GM23338 (cell line): ENCODE measurements around the gene PHKB. TPM values are rescaled to one million over a fixed set of nuclear protein-coding genes. Genes with fewer than 3 reads are reported as not detected.

Experiments
- ATAC-seq: fragments of 200-7000 bp; cut with Tn5 transposase; 3 replicates; pipeline ENCODE4 v1.9.1; 2020
- DNase-seq: peaks from one replicate; pipeline ENCODE4 v3.0.0-alpha.2; 2015; ENCODE audit warnings: low spot score
- H2AFZ ChIP-seq: fragments of 200-600 bp; sonication (generic); 2 replicates; pipeline ENCODE4 v1.8.0; 2016; ENCODE audit warnings: antibody characterized with exemption, mild to moderate bottlenecking, moderate library complexity
- H3F3A ChIP-seq: fragments of 200-600 bp; sonication (generic); replicated peaks from 2 replicates; pipeline ENCODE4 v1.8.0; 2017; ENCODE audit warnings: antibody characterized with exemption, mixed run types, low read depth
- H3K27ac ChIP-seq: fragments of 200-600 bp; sonication (generic); 2 replicates; pipeline ENCODE4 v1.6.1; 2016; ENCODE audit warnings: low read depth
- H3K27me3 ChIP-seq: fragments of 200-600 bp; sonication (generic); 2 replicates; pipeline ENCODE4 v1.8.0; 2016; ENCODE audit warnings: mild to moderate bottlenecking, mixed run types, moderate library complexity; ENCODE audit not compliant: insufficient read depth
- H3K36me3 ChIP-seq: fragments of 200-600 bp; sonication (generic); 2 replicates; pipeline ENCODE4 v1.8.0; 2016; ENCODE audit warnings: mild to moderate bottlenecking; ENCODE audit not compliant: insufficient read depth
- H3K4me1 ChIP-seq: fragments of 200-600 bp; sonication (generic); 2 replicates; pipeline ENCODE4 v1.8.0; 2016; ENCODE audit warnings: mild to moderate bottlenecking, moderate library complexity; ENCODE audit not compliant: insufficient read depth
- H3K4me2 ChIP-seq: fragments of 200-600 bp; sonication (generic); 2 replicates; pipeline ENCODE4 v1.7.1; 2017; ENCODE audit warnings: mixed run types
- H3K4me3 ChIP-seq: fragments of 200-600 bp; sonication (generic); 2 replicates; pipeline ENCODE4 v1.6.1; 2016; ENCODE audit warnings: mixed run types
- H3K79me2 ChIP-seq: fragments of 200-600 bp; sonication (generic); replicated peaks from 2 replicates; pipeline ENCODE4 v1.8.0; 2017; ENCODE audit warnings: mild to moderate bottlenecking; ENCODE audit not compliant: insufficient read depth
- H3K9me2 ChIP-seq: fragments of 200-600 bp; sonication (generic); 2 replicates; pipeline ENCODE4 v1.8.0; 2017; ENCODE audit not compliant: insufficient read depth
- H4K20me1 ChIP-seq: fragments of 200-600 bp; sonication (generic); replicated peaks from 2 replicates; pipeline ENCODE4 v1.8.0; 2017; ENCODE audit warnings: mild to moderate bottlenecking; ENCODE audit not compliant: insufficient read depth
- H3K27ac Mint-ChIP-seq: 2 replicates; pipeline ENCODE4 v1.8.0; 2020; ENCODE audit warnings: inconsistent platforms, mild to moderate bottlenecking, moderate library complexity, mixed read lengths
- H3K27me3 Mint-ChIP-seq: 3 replicates; pipeline ENCODE4 v1.8.0; 2022; ENCODE audit warnings: low read depth, mild to moderate bottlenecking, moderate library complexity, mixed read lengths, inconsistent platforms; ENCODE audit not compliant: insufficient read depth, poor library complexity
- H3K36me3 Mint-ChIP-seq: 3 replicates; pipeline ENCODE4 v1.8.0; 2021; ENCODE audit warnings: low read depth, mild to moderate bottlenecking, inconsistent platforms, moderate library complexity, mixed read lengths
- H3K4me1 Mint-ChIP-seq: 3 replicates; pipeline ENCODE4 v1.8.0; 2020; ENCODE audit warnings: mild to moderate bottlenecking, inconsistent platforms, mixed read lengths
- H3K4me3 Mint-ChIP-seq: 3 replicates; pipeline ENCODE4 v1.8.0; 2021; ENCODE audit warnings: moderate library complexity, mild to moderate bottlenecking, inconsistent platforms, mixed read lengths
- H3K9me3 Mint-ChIP-seq: 3 replicates; pipeline ENCODE4 v1.8.0; 2020; ENCODE audit warnings: moderate library complexity, mild to moderate bottlenecking, inconsistent platforms, mixed read lengths
- EZH2 ChIP-seq: fragments of 200-600 bp; sonication (generic); IDR thresholded peaks from one replicate; pipeline ENCODE4 v1.8.0; 2017; ENCODE audit warnings: antibody characterized with exemption, mild to moderate bottlenecking, low read depth; ENCODE audit not compliant: unreplicated experiment
- EZH2phosphoT487 ChIP-seq: fragments of 200-600 bp; sonication (generic); IDR thresholded peaks from one replicate; pipeline ENCODE4 v1.8.1; 2018; ENCODE audit warnings: antibody characterized with exemption; ENCODE audit not compliant: unreplicated experiment
- JUNB ChIP-seq: IDR thresholded peaks from one replicate; pipeline ENCODE4 v1.6.1; 2016; ENCODE audit warnings: antibody characterized with exemption; ENCODE audit not compliant: unreplicated experiment
- STAT1 ChIP-seq: IDR thresholded peaks from one replicate; pipeline ENCODE4 v1.6.1; 2016; ENCODE audit warnings: antibody characterized with exemption; ENCODE audit not compliant: unreplicated experiment
- polyA plus RNA-seq: library from polyadenylated mRNA; unstranded; fragments of >200 nt; fragmentation: Nextera tagmentation; extraction: Ambion mirVana; gene quantifications from 2 replicates; pipeline ENCODE4 v1.2.1, GENCODE V29; 2016
- total RNA-seq: library from RNA; depleted of rRNA; stranded (reverse); fragments of >200 nt; shearing (Covaris generic); gene quantifications from 2 replicates; pipeline ENCODE4 v1.2.3, GENCODE V29; 2014
- TF ChIP-seq, protein P1 (sequence below), 2 experiments: fragments of 200-600 bp in 1 of 2; sonication (generic) in 1 of 2; conservative IDR thresholded peaks; 2 replicates each; pipeline versions ENCODE4 v1.5.1 to v1.6.1; 2016 to 2017; ENCODE audit warnings: antibody characterized with exemption in 2 of 2, low read depth in 2 of 2, mild to moderate bottlenecking in 2 of 2, moderate library complexity in 1 of 2
- TF ChIP-seq, protein P2 (sequence below): IDR thresholded peaks from 2 replicates; pipeline ENCODE4 v1.6.1; 2016; ENCODE audit warnings: antibody characterized with exemption
- TF ChIP-seq, protein P3 (sequence below): IDR thresholded peaks from one replicate; pipeline ENCODE4 v1.6.1; 2018; ENCODE audit warnings: antibody characterized with exemption; ENCODE audit not compliant: unreplicated experiment

PHKB gene
- total and polyA plus RNA-seq, 2 experiments from 2014 or later, result 20.3 to 57.3 TPM

DNA sequence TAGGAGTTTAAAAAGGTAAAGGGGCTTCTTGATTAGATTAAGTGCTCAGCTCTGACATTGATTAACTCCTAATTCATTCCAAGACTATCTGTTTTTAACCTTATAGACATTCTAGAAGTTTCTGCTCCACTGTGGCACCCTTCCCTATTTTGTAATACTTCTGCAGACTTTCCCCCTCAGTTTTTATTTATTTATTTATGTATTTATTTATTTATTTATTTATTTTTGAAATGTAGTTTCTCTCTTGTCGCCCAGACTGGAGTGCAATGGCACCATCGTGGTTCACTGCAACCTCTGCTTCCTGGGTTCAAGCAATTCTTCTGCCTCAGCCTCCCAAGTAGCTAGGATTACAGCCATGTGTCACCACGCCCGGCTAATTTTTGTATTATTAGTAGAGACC is 185.8 kb downstream of the PHKB start:
- Histone ChIP-seq H3K27me3 (no peaks in the 10 kb centered on the region), H3K79me2 (no peaks in the 10 kb centered on the region), H3F3A (no peaks in the 10 kb centered on the region), H2AFZ (no peak overlapping the region), H3K4me3 (no peak overlapping the region), H3K27ac (no peak overlapping the region), H3K4me2 (no peak overlapping the region), H3K36me3 (0 out of 2 replicates have a peak, but pooled peaks cover 3% of the 10 kb centered on the region), H3K4me1 (no peaks in the 10 kb centered on the region), H3K9me2 (no peaks in the 10 kb centered on the region), H4K20me1 (no peaks in the 10 kb centered on the region)
- no peak overlapping the region for H3K27ac Mint-ChIP-seq
- TF ChIP-seq, protein P1, sequence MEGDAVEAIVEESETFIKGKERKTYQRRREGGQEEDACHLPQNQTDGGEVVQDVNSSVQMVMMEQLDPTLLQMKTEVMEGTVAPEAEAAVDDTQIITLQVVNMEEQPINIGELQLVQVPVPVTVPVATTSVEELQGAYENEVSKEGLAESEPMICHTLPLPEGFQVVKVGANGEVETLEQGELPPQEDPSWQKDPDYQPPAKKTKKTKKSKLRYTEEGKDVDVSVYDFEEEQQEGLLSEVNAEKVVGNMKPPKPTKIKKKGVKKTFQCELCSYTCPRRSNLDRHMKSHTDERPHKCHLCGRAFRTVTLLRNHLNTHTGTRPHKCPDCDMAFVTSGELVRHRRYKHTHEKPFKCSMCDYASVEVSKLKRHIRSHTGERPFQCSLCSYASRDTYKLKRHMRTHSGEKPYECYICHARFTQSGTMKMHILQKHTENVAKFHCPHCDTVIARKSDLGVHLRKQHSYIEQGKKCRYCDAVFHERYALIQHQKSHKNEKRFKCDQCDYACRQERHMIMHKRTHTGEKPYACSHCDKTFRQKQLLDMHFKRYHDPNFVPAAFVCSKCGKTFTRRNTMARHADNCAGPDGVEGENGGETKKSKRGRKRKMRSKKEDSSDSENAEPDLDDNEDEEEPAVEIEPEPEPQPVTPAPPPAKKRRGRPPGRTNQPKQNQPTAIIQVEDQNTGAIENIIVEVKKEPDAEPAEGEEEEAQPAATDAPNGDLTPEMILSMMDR (conservative IDR thresholded peaks at IDR 0.05; ENCODE audit: low read depth in 2 of 2), result no peak
- no peak for ATAC-seq
- H3K36me3 Mint-ChIP-seq, result peaks cover 2% of the 10 kb centered on the region; the same call in 2 of the 3 replicates
- no peak overlapping the region for H3K4me3 Mint-ChIP-seq
- peaks cover 8% of the 10 kb centered on the region for H3K4me1 Mint-ChIP-seq
- DNase-seq, result no peak
- H3K9me3 Mint-ChIP-seq, result no peaks in the 10 kb centered on the region
- peaks cover 1% of the 10 kb centered on the region for H3K27me3 Mint-ChIP-seq

DNA sequence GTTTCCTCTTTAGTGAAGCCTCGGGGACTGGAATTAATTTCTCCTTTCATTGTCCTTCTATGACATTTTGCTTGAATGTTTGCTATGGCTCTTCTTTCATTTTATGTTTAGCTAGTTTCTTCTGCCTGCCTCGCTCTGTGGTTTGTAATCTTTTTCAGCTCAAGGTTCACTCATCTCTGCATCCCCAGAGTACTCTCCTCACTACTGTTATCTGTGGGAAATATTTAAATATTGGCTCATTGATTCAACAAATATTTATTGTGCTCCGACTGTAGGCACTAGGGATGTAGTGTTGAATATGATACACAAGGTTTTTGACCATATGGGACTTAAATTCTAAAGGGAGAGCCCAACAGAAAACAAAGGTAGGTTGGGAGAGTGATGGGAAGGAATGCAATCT is 195.9 kb downstream of the PHKB start:
- no peak for ATAC-seq
- H3K36me3 ChIP-seq, result 0 out of 2 replicates have a peak, but pooled peaks cover 4% of the 10 kb centered on the region
- H3K27me3 ChIP-seq, result no peaks in the 10 kb centered on the region
- no peak overlapping the region for H3K4me3 Mint-ChIP-seq
- H3K4me1 ChIP-seq, result no peaks in the 10 kb centered on the region
- H3K4me3 ChIP-seq, result no peak overlapping the region
- no peak overlapping the region for H3K27ac ChIP-seq
- no peaks in the 10 kb centered on the region for H4K20me1 ChIP-seq
- no peaks in the 10 kb centered on the region for H3K9me2 ChIP-seq
- no peak overlapping the region for H2AFZ ChIP-seq
- H3K27me3 Mint-ChIP-seq, result no peaks in the 10 kb centered on the region
- no peaks in the 10 kb centered on the region for H3K79me2 ChIP-seq
- H3K36me3 Mint-ChIP-seq, result peaks cover 16% of the 10 kb centered on the region
- H3K27ac Mint-ChIP-seq, result no peak overlapping the region
- H3F3A ChIP-seq, result no peaks in the 10 kb centered on the region
- H3K9me3 Mint-ChIP-seq, result no peaks in the 10 kb centered on the region
- DNase-seq, result no peak
- H3K4me1 Mint-ChIP-seq, result no peaks in the 10 kb centered on the region
- no peak overlapping the region for H3K4me2 ChIP-seq
- TF ChIP-seq, protein P2, sequence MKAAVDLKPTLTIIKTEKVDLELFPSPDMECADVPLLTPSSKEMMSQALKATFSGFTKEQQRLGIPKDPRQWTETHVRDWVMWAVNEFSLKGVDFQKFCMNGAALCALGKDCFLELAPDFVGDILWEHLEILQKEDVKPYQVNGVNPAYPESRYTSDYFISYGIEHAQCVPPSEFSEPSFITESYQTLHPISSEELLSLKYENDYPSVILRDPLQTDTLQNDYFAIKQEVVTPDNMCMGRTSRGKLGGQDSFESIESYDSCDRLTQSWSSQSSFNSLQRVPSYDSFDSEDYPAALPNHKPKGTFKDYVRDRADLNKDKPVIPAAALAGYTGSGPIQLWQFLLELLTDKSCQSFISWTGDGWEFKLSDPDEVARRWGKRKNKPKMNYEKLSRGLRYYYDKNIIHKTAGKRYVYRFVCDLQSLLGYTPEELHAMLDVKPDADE, result no peak
- TF ChIP-seq, protein P3, sequence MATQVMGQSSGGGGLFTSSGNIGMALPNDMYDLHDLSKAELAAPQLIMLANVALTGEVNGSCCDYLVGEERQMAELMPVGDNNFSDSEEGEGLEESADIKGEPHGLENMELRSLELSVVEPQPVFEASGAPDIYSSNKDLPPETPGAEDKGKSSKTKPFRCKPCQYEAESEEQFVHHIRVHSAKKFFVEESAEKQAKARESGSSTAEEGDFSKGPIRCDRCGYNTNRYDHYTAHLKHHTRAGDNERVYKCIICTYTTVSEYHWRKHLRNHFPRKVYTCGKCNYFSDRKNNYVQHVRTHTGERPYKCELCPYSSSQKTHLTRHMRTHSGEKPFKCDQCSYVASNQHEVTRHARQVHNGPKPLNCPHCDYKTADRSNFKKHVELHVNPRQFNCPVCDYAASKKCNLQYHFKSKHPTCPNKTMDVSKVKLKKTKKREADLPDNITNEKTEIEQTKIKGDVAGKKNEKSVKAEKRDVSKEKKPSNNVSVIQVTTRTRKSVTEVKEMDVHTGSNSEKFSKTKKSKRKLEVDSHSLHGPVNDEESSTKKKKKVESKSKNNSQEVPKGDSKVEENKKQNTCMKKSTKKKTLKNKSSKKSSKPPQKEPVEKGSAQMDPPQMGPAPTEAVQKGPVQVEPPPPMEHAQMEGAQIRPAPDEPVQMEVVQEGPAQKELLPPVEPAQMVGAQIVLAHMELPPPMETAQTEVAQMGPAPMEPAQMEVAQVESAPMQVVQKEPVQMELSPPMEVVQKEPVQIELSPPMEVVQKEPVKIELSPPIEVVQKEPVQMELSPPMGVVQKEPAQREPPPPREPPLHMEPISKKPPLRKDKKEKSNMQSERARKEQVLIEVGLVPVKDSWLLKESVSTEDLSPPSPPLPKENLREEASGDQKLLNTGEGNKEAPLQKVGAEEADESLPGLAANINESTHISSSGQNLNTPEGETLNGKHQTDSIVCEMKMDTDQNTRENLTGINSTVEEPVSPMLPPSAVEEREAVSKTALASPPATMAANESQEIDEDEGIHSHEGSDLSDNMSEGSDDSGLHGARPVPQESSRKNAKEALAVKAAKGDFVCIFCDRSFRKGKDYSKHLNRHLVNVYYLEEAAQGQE, result no peak
- TF ChIP-seq, protein P1 (conservative IDR thresholded peaks at IDR 0.05; ENCODE audit: low read depth in 2 of 2), result no peak
- TF ChIP-seq EZH2phosphoT487 (no peak), JUNB (no peak), STAT1 (no peak), EZH2 (no peak)
